HepG2 (cell line): ENCODE data around the gene PLIN3. TPM values are rescaled to one million over a fixed set of nuclear protein-coding genes. Genes with fewer than 3 reads are reported as not detected.

Experiments used
- AKAP8 ChIP-seq: sonication (generic); formaldehyde crosslinking; IDR thresholded peaks from 2 replicates; pipeline ENCODE4 v1.5.1; 2020; ENCODE audit warnings: mild to moderate bottlenecking, missing genetic modification reagents
- CREM ChIP-seq, 2 experiments: sonication (generic) in 1 of 2; formaldehyde crosslinking in 1 of 2; IDR thresholded peaks; 2 replicates each; pipeline versions ENCODE4 v1.4.0 to v1.6.1; 2016 to 2020; ENCODE audit warnings: antibody characterized with exemption in 1 of 2, mild to moderate bottlenecking in 1 of 2, missing genetic modification reagents in 1 of 2
- DMAP1 ChIP-seq: IDR thresholded peaks from 2 replicates; pipeline ENCODE4 v1.6.1; 2016
- DMTF1 ChIP-seq: sonication (generic); formaldehyde crosslinking; IDR thresholded peaks from 2 replicates; pipeline ENCODE4 v1.4.0; 2020; ENCODE audit warnings: mild to moderate bottlenecking, missing genetic modification reagents
- FOXA3 ChIP-seq: IDR thresholded peaks from 2 replicates; pipeline ENCODE4 v1.6.1; 2016; ENCODE audit warnings: missing genetic modification reagents, missing compliant biosample characterization
- FOXO1 ChIP-seq: sonication (generic); formaldehyde crosslinking; IDR thresholded peaks from 2 replicates; pipeline ENCODE4 v1.4.0; 2020; ENCODE audit warnings: missing genetic modification reagents
- IKZF4 ChIP-seq: sonication (generic); formaldehyde crosslinking; IDR thresholded peaks from 2 replicates; pipeline ENCODE4 v1.5.1; 2020; ENCODE audit warnings: borderline replicate concordance, mild to moderate bottlenecking, low read depth, missing genetic modification reagents; ENCODE audit errors: not compliant biosample characterization
- KDM5B ChIP-seq: sonication (generic); formaldehyde crosslinking; IDR thresholded peaks from 2 replicates; pipeline ENCODE4 v1.4.0; 2020; ENCODE audit warnings: missing genetic modification reagents, mild to moderate bottlenecking, borderline replicate concordance
- KLF11 ChIP-seq: IDR thresholded peaks from 2 replicates; pipeline ENCODE4 v1.6.1; 2016; ENCODE audit warnings: missing compliant biosample characterization
- MEIS1 ChIP-seq: sonication (generic); formaldehyde crosslinking; IDR thresholded peaks from 2 replicates; pipeline ENCODE4 v1.9.0; 2021; ENCODE audit warnings: mild to moderate bottlenecking, missing genetic modification reagents, moderate library complexity, borderline replicate concordance
- PHF8 ChIP-seq: sonication (generic); formaldehyde crosslinking; IDR thresholded peaks from 2 replicates; pipeline ENCODE4 v1.5.0; 2020; ENCODE audit warnings: missing genetic modification reagents
- SETDB1 ChIP-seq: sonication (generic); formaldehyde crosslinking; IDR thresholded peaks from 2 replicates; pipeline ENCODE4 v1.5.1; 2020; ENCODE audit warnings: missing genetic modification reagents, mild to moderate bottlenecking, borderline replicate concordance
- SNAI1 ChIP-seq: sonication (generic); formaldehyde crosslinking; IDR thresholded peaks from 2 replicates; pipeline ENCODE4 v1.5.0; 2020; ENCODE audit warnings: mild to moderate bottlenecking, missing genetic modification reagents, borderline replicate concordance
- STAT5B ChIP-seq: sonication (generic); formaldehyde crosslinking; IDR thresholded peaks from 2 replicates; pipeline ENCODE4 v1.4.0; 2020; ENCODE audit warnings: missing genetic modification reagents
- TRIM24 ChIP-seq: sonication (generic); formaldehyde crosslinking; IDR thresholded peaks from 2 replicates; pipeline ENCODE4 v1.8.0; 2022; ENCODE audit warnings: mild to moderate bottlenecking, missing genetic modification reagents
- YEATS4 ChIP-seq: sonication (generic); formaldehyde crosslinking; IDR thresholded peaks from 2 replicates; pipeline ENCODE4 v1.4.0; 2020; ENCODE audit warnings: missing genetic modification reagents, borderline replicate concordance
- ZBTB20 ChIP-seq: sonication (generic); formaldehyde crosslinking; IDR thresholded peaks from 2 replicates; pipeline ENCODE4 v1.8.1; 2023; ENCODE audit warnings: missing genetic modification reagents, low read depth, mild to moderate bottlenecking, borderline replicate concordance
- ZBTB3 ChIP-seq: sonication (generic); formaldehyde crosslinking; IDR thresholded peaks from 2 replicates; pipeline ENCODE4 v1.4.0; 2020; ENCODE audit warnings: low read depth, mild to moderate bottlenecking, moderate library complexity, missing genetic modification reagents, borderline replicate concordance
- ZC3H4 ChIP-seq: sonication (generic); formaldehyde crosslinking; IDR thresholded peaks from 2 replicates; pipeline ENCODE4 v1.4.0; 2020; ENCODE audit warnings: missing genetic modification reagents, borderline replicate concordance
- ZFP82 ChIP-seq: sonication (generic); formaldehyde crosslinking; IDR thresholded peaks from 2 replicates; pipeline ENCODE4 v1.5.1; 2020; ENCODE audit warnings: mild to moderate bottlenecking, missing genetic modification reagents, borderline replicate concordance
- ZNF552 ChIP-seq: sonication (generic); formaldehyde crosslinking; IDR thresholded peaks from 2 replicates; pipeline ENCODE4 v1.9.0; 2022; ENCODE audit warnings: missing genetic modification reagents, mild to moderate bottlenecking, borderline replicate concordance
- ZNF761 ChIP-seq: sonication (generic); formaldehyde crosslinking; conservative IDR thresholded peaks from 2 replicates; pipeline ENCODE4 v1.4.0; 2020; ENCODE audit warnings: mild to moderate bottlenecking, missing genetic modification reagents
- polyA plus RNA-seq, 8 experiments: library from polyadenylated mRNA; depleted of rRNA in 3 of 8; stranded (reverse) in 7 of 8; unstranded in 1 of 8; fragments of >200 nt; fragmentation: Illumina TruSeq in 4 of 8; extraction: Trizol in 4 of 8; gene quantifications; 2 replicates each; pipeline versions ENCODE4 v1.2.1 to v1.2.3, GENCODE V29; 2011 to 2016; ENCODE audit warnings: low read depth in 4 of 8, missing spikeins in 1 of 8, mixed read lengths in 1 of 8; ENCODE audit not compliant: insufficient read depth in 1 of 8
- total RNA-seq, 5 experiments: library from RNA; depleted of rRNA; stranded (reverse); fragments of >200 nt; fragmentation: Illumina TruSeq; extraction: Trizol; gene quantifications; 2 replicates each; pipeline ENCODE4 v1.2.3, GENCODE V29; 2016; ENCODE audit warnings: low read depth in 1 of 5
- TF ChIP-seq, protein P1 (sequence below), 2 experiments: sonication (generic) in 1 of 2; formaldehyde crosslinking in 1 of 2; IDR thresholded peaks; 2 replicates each; pipeline versions ENCODE4 v1.5.1 to v1.6.1; 2011 to 2020; ENCODE audit warnings: borderline replicate concordance in 1 of 2, low read depth in 1 of 2, low read length in 1 of 2, mild to moderate bottlenecking in 1 of 2, missing genetic modification reagents in 1 of 2, moderate library complexity in 1 of 2

PLIN3 gene
- total and polyA plus RNA-seq, 2 of the 13 experiments (the other 11 are each of a cell fraction or from before 2014, with no cell fraction given) = 49.3 to 57.9 TPM

- TF ChIP-seq, protein P1, sequence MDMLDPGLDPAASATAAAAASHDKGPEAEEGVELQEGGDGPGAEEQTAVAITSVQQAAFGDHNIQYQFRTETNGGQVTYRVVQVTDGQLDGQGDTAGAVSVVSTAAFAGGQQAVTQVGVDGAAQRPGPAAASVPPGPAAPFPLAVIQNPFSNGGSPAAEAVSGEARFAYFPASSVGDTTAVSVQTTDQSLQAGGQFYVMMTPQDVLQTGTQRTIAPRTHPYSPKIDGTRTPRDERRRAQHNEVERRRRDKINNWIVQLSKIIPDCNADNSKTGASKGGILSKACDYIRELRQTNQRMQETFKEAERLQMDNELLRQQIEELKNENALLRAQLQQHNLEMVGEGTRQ (IDR thresholded peaks at IDR 0.05; ENCODE audit: low read depth, low read length) = no peak
- TF ChIP-seq, protein P1 (CRISPR knock-in tag; IDR thresholded peaks at IDR 0.05; ENCODE audit: borderline replicate concordance) = no peak
- TF ChIP-seq AKAP8 (0 out of 2 replicates have a peak, but pooled peaks have one; percentile 3), DMAP1 (CRISPR knock-in tag) (peak; percentile 47; the same call in 1 of the 2 replicates), FOXO1 (0 out of 2 replicates have a peak, but pooled peaks have one; percentile 7), ZBTB20 (CRISPR knock-in tag) (no peak), PHF8 (CRISPR knock-in tag) (0 out of 2 replicates have a peak, but pooled peaks have one; percentile 5), MEIS1 (CRISPR knock-in tag) (0 out of 2 replicates have a peak, but pooled peaks have one; percentile 45), ZNF761 (CRISPR knock-in tag) (0 out of 2 replicates have a peak, but pooled peaks have one; percentile 11), TRIM24 (0 out of 2 replicates have a peak, but pooled peaks have one; percentile 87), DMTF1 (CRISPR knock-in tag) (no peak), ZBTB3 (CRISPR knock-in tag) (0 out of 2 replicates have a peak, but pooled peaks have one; percentile 36), ZC3H4 (CRISPR knock-in tag) (peak; percentile 29; the same call in 1 of the 2 replicates), SETDB1 (no peak), KDM5B (CRISPR knock-in tag) (peak; percentile 72), CREM (IDR thresholded peaks at IDR 0.05) (0 out of 2 replicates have a peak, but pooled peaks have one; percentile 28), CREM (CRISPR knock-in tag; IDR thresholded peaks at IDR 0.05) (no peak), KLF11 (CRISPR knock-in tag) (no peak), YEATS4 (CRISPR knock-in tag) (no peak), ZFP82 (CRISPR knock-in tag) (0 out of 2 replicates have a peak, but pooled peaks have one; percentile 3), STAT5B (peak; percentile 66; the same call in 1 of the 2 replicates), ZNF552 (CRISPR knock-in tag) (no peak; the same call in 1 of the 2 replicates), FOXA3 (CRISPR knock-in tag) (0 out of 2 replicates have a peak, but pooled peaks have one; percentile 4), SNAI1 (CRISPR knock-in tag) (no peak; the same call in 1 of the 2 replicates), IKZF4 (CRISPR knock-in tag) (peak; percentile 4)
These were observed 41.3 kb upstream of the PLIN3 start (continued) for GRCh38 chr19:4908781-4909155.
